Liver (tissue), 9 donors: ENCODE data around the gene KCTD16. TPM values are rescaled to one million over a fixed set of nuclear protein-coding genes. Genes with fewer than 3 reads are reported as not detected.

ENCODE experiments used
- DNase-seq: peaks from one replicate; pipeline ENCODE4 v3.0.0-alpha.2; 2017; ENCODE audit warnings: low spot score
- H3K27ac ChIP-seq, 2 donors: one replicate each; pipeline ENCODE4 v1.7.0; 2013; ENCODE audit warnings: inconsistent platforms in 2 of 2, low read length in 2 of 2, control low read depth in 1 of 2, low read depth in 1 of 2, mild to moderate bottlenecking in 1 of 2
- H3K27me3 ChIP-seq, 4 donors: one replicate each; pipeline versions ENCODE4 v1.6.1 to v1.7.0; 2013; ENCODE audit warnings: low read length in 3 of 4, inconsistent platforms in 1 of 4, mild to moderate bottlenecking in 1 of 4, moderate library complexity in 1 of 4; ENCODE audit not compliant: control insufficient read depth in 4 of 4, insufficient read depth in 4 of 4
- H3K36me3 ChIP-seq, 4 donors: one replicate each; pipeline versions ENCODE4 v1.6.1 to v1.7.0; 2013; ENCODE audit warnings: low read length in 3 of 4, mild to moderate bottlenecking in 3 of 4, low read depth in 1 of 4, moderate library complexity in 1 of 4; ENCODE audit not compliant: control insufficient read depth in 4 of 4, insufficient read depth in 3 of 4
- H3K4me1 ChIP-seq, 4 donors: one replicate each; pipeline versions ENCODE4 v1.6.1 to v1.7.0; 2013; ENCODE audit warnings: low read length in 3 of 4, mild to moderate bottlenecking in 3 of 4, moderate library complexity in 1 of 4; ENCODE audit not compliant: control insufficient read depth in 4 of 4, insufficient read depth in 4 of 4
- H3K4me3 ChIP-seq, 3 donors: one replicate each; pipeline versions ENCODE4 v1.6.1 to v1.7.0; 2013; ENCODE audit warnings: low read length in 3 of 3, control low read depth in 1 of 3, low read depth in 1 of 3, mild to moderate bottlenecking in 1 of 3
- H3K9ac ChIP-seq, 2 donors: one replicate each; pipeline ENCODE4 v1.7.0; 2013; ENCODE audit warnings: low read length in 2 of 2, mild to moderate bottlenecking in 2 of 2, moderate library complexity in 2 of 2, control low read depth in 1 of 2, low read depth in 1 of 2
- H3K9me3 ChIP-seq, 4 donors: one replicate each; pipeline versions ENCODE4 v1.6.1 to v1.7.0; 2013; ENCODE audit warnings: low read length in 3 of 4; ENCODE audit not compliant: control insufficient read depth in 4 of 4
- ATF3 ChIP-seq: IDR thresholded peaks from 2 replicates; pipeline ENCODE4 v1.6.1; 2016; ENCODE audit warnings: antibody characterized with exemption
- CTCF ChIP-seq: fragments of 150-350 bp; IDR thresholded peaks from 2 replicates; pipeline ENCODE4 v1.5.1; 2017; ENCODE audit warnings: improper control_type of control experiment, low read depth, low read length; ENCODE audit not compliant: missing input control
- EGR1 ChIP-seq, 2 donors: IDR thresholded peaks; 2 replicates each; pipeline ENCODE4 v1.6.1; 2016 to 2018; ENCODE audit warnings: antibody characterized with exemption in 2 of 2, low read depth in 2 of 2
- FOXA1 ChIP-seq: IDR thresholded peaks from 2 replicates; pipeline ENCODE4 v1.6.1; 2016; ENCODE audit warnings: antibody characterized with exemption
- FOXA2 ChIP-seq: IDR thresholded peaks from 2 replicates; pipeline ENCODE4 v1.6.1; 2016; ENCODE audit warnings: antibody characterized with exemption
- GABPA ChIP-seq, 2 donors: IDR thresholded peaks in 1 of 2; conservative IDR thresholded peaks in 1 of 2; 2 replicates each; pipeline ENCODE4 v1.6.1; 2016; ENCODE audit warnings: antibody characterized with exemption in 2 of 2, mild to moderate bottlenecking in 1 of 2, moderate library complexity in 1 of 2
- HNF4A ChIP-seq, 2 donors: conservative IDR thresholded peaks; 2 replicates each; pipeline ENCODE4 v1.6.1; 2016; ENCODE audit warnings: antibody characterized with exemption in 2 of 2, mild to moderate bottlenecking in 2 of 2
- HNF4G ChIP-seq: IDR thresholded peaks from 2 replicates; pipeline ENCODE4 v1.6.1; 2016; ENCODE audit warnings: antibody characterized with exemption
- JUND ChIP-seq, 2 donors: IDR thresholded peaks; 2 replicates each; pipeline ENCODE4 v1.6.1; 2016; ENCODE audit warnings: antibody characterized with exemption in 2 of 2
- MAX ChIP-seq: IDR thresholded peaks from 2 replicates; pipeline ENCODE4 v1.6.1; 2016; ENCODE audit warnings: antibody characterized with exemption
- NR2F2 ChIP-seq: IDR thresholded peaks from 2 replicates; pipeline ENCODE4 v1.6.1; 2016; ENCODE audit warnings: antibody characterized with exemption
- RAD21 ChIP-seq, 2 donors: IDR thresholded peaks; 2 replicates each; pipeline ENCODE4 v1.6.1; 2016; ENCODE audit warnings: antibody characterized with exemption in 2 of 2, mild to moderate bottlenecking in 2 of 2
- REST ChIP-seq: IDR thresholded peaks from 2 replicates; pipeline ENCODE4 v1.6.1; 2016; ENCODE audit warnings: antibody characterized with exemption, mild to moderate bottlenecking
- RXRA ChIP-seq, 2 donors: IDR thresholded peaks; 2 replicates each; pipeline ENCODE4 v1.6.1; 2017 to 2018; ENCODE audit warnings: antibody characterized with exemption in 2 of 2, mild to moderate bottlenecking in 1 of 2
- SP1 ChIP-seq: IDR thresholded peaks from 2 replicates; pipeline ENCODE4 v1.6.1; 2018; ENCODE audit warnings: antibody characterized with exemption, mild to moderate bottlenecking
- TAF1 ChIP-seq: conservative IDR thresholded peaks from 2 replicates; pipeline ENCODE4 v1.6.1; 2016; ENCODE audit warnings: antibody characterized with exemption, mild to moderate bottlenecking
- ZBTB33 ChIP-seq: IDR thresholded peaks from 2 replicates; pipeline ENCODE4 v1.6.1; 2016; ENCODE audit warnings: antibody characterized with exemption
- WGBS: extraction: QIAGEN DNeasy Blood & Tissue Kit; methylation state at CpG from one replicate; pipeline ENCODE4 v1.1.7; 2013; 5-methylcytosine and 5-hydroxymethylcytosine counted together
- polyA plus RNA-seq, 2 donors: library from polyadenylated mRNA; stranded (reverse) in 1 of 2; unstranded in 1 of 2; fragments of 200-250 nt in 1 of 2; fragments of >200 nt in 1 of 2; fragmentation: Nextera tagmentation in 1 of 2; extraction: Ambion mirVana in 1 of 2; gene quantifications; one replicate each; pipeline versions ENCODE4 v1.2.1 to v1.2.3, GENCODE V29; 2013 to 2015
- total RNA-seq, 2 donors: library from RNA; depleted of rRNA; stranded (reverse); fragments of >200 nt; gene quantifications; one replicate each; pipeline ENCODE4 v1.2.3, GENCODE V29; 2014
- donor health status: healthy.
- donor health status: healthy.
- donor health status: healthy.
- donor health status: healthy.
- donor health status: healthy.

The KCTD16 gene
- total and polyA plus RNA-seq, 4 donors = under 0.01 to 0.05 (median 0.01) TPM; not detected in 1

- 67% methylated on average over 2 of the region's 2 CpGs for WGBS
- Histone ChIP-seq H3K4me3 (no peak overlapping the region), H3K27me3 (no peaks in the 10 kb centered on the region), H3K9ac (no peak overlapping the region), H3K9me3 (no peaks in the 10 kb centered on the region), H3K27ac (no peak overlapping the region), H3K4me1 (no peaks in the 10 kb centered on the region), H3K36me3 (no peaks in the 10 kb centered on the region)
- DNase-seq = no peak
- TF ChIP-seq EGR1 (IDR thresholded peaks at IDR 0.05; ENCODE audit: low read depth in 2 of 2) (no peak), HNF4G (no peak), JUND (IDR thresholded peaks at IDR 0.05) (no peak), FOXA2 (no peak), RAD21 (IDR thresholded peaks at IDR 0.05) (no peak)
Measured at GRCh38 chr5:144422018-144422727, 251.5 kb downstream of the KCTD16 start.

GRCh38 chr5:144427866-144428265 lies 257.2 kb downstream of the KCTD16 start:
- no peaks in the 10 kb centered on the region for H3K27me3 ChIP-seq
- TF ChIP-seq NR2F2 = no peak
- TF ChIP-seq FOXA1 = no peak
- TF ChIP-seq FOXA2 = no peak
- TF ChIP-seq RXRA (IDR thresholded peaks at IDR 0.05) = no peak
- no peak for TF ChIP-seq ZBTB33
- no peak for TF ChIP-seq REST
- TF ChIP-seq ATF3 = no peak
- WGBS = 84% methylated on average over 1 of the region's 1 CpG
- H3K9ac ChIP-seq = no peak overlapping the region
- no peaks in the 10 kb centered on the region for H3K36me3 ChIP-seq
- no peak overlapping the region for H3K4me3 ChIP-seq
- DNase-seq = no peak
- H3K27ac ChIP-seq = no peak overlapping the region
- H3K4me1 ChIP-seq = no peaks in the 10 kb centered on the region
- H3K9me3 ChIP-seq = no peaks in the 10 kb centered on the region

- no peak overlapping the region for H3K27ac ChIP-seq
- H3K27me3 ChIP-seq = no peaks in the 10 kb centered on the region
- DNase-seq = no peak
- H3K4me1 ChIP-seq = no peaks in the 10 kb centered on the region
- no peak overlapping the region for H3K4me3 ChIP-seq
- WGBS = 49% methylated on average over 1 of the region's 1 CpG
- H3K9me3 ChIP-seq = no peaks in the 10 kb centered on the region
- H3K36me3 ChIP-seq = no peaks in the 10 kb centered on the region
- H3K9ac ChIP-seq = no peak overlapping the region
- TF ChIP-seq CTCF (no peak), GABPA (IDR thresholded peaks at IDR 0.05 in 1 of 2, conservative IDR thresholded peaks at IDR 0.05 in 1 of 2) (no peak), TAF1 (no peak), ATF3 (no peak), NR2F2 (no peak), FOXA1 (no peak), MAX (no peak), ZBTB33 (no peak), HNF4A (conservative IDR thresholded peaks at IDR 0.05) (no peak), HNF4G (no peak), RXRA (IDR thresholded peaks at IDR 0.05) (no peak), JUND (IDR thresholded peaks at IDR 0.05) (no peak), SP1 (no peak)
Measured at GRCh38 chr5:144428326-144428725, 257.7 kb downstream of the KCTD16 start.
